HG03460 (cell line): ENCODE data around the gene SLC4A9.

Source experiments
- ATAC-seq: cut with Tn5 transposase; IDR thresholded peaks from one replicate; pipeline ENCODE4 v1.9.1; 2021; ENCODE audit not compliant: unreplicated experiment

The SLC4A9 gene, protein sequence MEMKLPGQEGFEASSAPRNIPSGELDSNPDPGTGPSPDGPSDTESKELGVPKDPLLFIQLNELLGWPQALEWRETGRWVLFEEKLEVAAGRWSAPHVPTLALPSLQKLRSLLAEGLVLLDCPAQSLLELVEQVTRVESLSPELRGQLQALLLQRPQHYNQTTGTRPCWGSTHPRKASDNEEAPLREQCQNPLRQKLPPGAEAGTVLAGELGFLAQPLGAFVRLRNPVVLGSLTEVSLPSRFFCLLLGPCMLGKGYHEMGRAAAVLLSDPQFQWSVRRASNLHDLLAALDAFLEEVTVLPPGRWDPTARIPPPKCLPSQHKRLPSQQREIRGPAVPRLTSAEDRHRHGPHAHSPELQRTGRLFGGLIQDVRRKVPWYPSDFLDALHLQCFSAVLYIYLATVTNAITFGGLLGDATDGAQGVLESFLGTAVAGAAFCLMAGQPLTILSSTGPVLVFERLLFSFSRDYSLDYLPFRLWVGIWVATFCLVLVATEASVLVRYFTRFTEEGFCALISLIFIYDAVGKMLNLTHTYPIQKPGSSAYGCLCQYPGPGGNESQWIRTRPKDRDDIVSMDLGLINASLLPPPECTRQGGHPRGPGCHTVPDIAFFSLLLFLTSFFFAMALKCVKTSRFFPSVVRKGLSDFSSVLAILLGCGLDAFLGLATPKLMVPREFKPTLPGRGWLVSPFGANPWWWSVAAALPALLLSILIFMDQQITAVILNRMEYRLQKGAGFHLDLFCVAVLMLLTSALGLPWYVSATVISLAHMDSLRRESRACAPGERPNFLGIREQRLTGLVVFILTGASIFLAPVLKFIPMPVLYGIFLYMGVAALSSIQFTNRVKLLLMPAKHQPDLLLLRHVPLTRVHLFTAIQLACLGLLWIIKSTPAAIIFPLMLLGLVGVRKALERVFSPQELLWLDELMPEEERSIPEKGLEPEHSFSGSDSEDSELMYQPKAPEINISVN

DNA sequence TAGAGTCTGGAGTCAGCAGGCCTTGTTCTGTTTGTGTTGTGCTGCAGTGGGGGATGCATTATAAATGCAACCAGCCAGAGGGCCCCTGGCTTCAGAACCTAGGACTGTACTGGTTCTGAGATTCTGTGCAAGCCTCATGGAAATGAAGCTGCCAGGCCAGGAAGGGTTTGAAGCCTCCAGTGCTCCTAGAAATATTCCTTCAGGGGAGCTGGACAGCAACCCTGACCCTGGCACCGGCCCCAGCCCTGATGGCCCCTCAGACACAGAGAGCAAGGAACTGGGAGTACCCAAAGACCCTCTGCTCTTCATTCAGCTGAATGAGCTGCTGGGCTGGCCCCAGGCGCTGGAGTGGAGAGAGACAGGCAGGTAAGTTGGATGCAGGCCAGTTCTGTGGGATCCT, at the start of gene SLC4A9:
Gene SLC4A9, plus strand, starts transcription at position 94 of the 400 bp plus-strand sequence. Its CDS starts 43 bp downstream, at position 137.
- no peak for ATAC-seq

- ATAC-seq: no peak
These were observed 49.6 kb upstream of the SLC4A9 start for GRCh38 chr5:140310434-140310833.

DNA sequence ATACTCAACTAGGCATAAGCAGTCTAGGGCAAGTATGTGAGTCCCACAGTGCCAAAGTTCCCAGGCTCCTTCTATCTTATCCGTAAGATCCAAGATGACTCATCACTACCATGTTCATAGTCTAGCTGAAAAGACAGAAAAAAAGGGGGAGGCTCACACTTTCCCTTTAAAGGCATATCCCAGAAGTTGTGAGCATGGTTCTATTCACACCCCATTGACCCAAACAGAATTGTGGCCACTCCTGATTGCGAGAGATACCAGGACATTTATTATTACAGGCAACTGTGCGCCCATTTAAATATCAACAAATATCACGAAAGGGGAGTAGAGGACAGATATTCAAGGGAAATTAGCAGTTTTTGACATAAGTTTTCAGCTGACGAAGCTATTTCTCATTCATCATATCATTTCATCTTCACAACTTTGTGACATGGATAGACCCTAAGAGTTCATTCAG, 49.0 kb upstream of the SLC4A9 start:
- no peak for ATAC-seq

GRCh38 chr5:140312067-140312790, 47.8 kb upstream of the SLC4A9 start:
- ATAC-seq: no peak

DNA sequence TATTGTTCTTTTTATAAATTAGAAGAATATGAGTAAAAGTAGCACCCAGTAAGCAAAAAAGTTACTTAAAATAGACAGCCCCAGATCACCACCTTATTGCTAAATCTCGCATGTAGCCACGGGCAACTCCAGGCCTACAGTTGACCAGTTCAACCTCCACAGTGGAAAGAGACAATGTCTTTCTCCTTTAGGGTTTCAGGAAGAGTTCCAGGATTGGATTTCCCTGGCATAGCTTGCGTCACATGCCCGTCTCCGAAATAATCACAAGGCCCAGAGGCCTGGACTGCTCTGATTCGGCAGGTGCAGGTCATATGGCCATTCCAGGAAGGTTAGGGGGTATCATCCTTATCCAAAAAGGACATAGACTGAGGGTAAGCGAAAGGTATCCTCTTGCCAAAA, 47.2 kb upstream of the SLC4A9 start:
- no peak for ATAC-seq

- no peak for ATAC-seq
These were observed 42.1 kb upstream of the SLC4A9 start for GRCh38 chr5:140317859-140318258.

GRCh38 chr5:140318792-140319191, 41.2 kb upstream of the SLC4A9 start:
- ATAC-seq: no peak

DNA sequence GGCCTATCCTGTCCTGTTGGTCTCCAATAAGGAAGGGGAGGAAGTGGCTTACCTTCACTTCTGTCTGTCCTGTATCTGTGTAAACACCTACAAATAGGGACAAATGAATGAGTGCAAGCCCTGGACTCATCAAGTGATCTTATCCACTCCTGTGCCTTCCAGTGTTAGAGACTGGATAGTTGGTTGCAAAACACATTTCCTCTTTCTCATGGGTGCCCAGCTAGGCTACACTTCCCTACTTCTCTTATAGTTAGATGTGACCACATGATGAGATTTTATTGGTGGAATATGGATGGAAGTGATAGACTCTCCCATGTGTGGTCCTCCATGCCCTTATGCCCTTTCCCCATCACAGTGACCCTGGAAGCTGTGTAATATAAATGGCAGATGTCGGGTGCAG, 40.2 kb upstream of the SLC4A9 start:
- ATAC-seq: no peak

DNA sequence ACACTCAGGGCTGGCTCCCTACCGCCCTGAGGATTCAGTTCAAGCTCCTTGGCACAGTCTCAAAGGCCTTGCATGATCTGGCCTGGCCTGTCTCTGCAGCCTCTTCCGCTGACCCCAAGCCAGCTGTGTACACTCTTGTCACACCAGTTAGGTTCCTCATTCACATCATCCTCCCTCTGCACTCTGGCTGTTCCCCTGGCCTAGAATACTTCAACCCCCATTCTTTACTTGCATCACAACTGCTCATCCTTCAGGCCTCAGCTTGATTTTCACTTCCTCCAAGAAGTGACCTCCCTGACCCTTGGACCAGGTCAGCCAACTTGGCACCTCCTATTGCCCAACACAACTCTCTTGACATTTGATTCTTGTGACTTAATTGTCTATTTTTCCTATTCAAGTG, 38.2 kb upstream of the SLC4A9 start:
- no peak for ATAC-seq

DNA sequence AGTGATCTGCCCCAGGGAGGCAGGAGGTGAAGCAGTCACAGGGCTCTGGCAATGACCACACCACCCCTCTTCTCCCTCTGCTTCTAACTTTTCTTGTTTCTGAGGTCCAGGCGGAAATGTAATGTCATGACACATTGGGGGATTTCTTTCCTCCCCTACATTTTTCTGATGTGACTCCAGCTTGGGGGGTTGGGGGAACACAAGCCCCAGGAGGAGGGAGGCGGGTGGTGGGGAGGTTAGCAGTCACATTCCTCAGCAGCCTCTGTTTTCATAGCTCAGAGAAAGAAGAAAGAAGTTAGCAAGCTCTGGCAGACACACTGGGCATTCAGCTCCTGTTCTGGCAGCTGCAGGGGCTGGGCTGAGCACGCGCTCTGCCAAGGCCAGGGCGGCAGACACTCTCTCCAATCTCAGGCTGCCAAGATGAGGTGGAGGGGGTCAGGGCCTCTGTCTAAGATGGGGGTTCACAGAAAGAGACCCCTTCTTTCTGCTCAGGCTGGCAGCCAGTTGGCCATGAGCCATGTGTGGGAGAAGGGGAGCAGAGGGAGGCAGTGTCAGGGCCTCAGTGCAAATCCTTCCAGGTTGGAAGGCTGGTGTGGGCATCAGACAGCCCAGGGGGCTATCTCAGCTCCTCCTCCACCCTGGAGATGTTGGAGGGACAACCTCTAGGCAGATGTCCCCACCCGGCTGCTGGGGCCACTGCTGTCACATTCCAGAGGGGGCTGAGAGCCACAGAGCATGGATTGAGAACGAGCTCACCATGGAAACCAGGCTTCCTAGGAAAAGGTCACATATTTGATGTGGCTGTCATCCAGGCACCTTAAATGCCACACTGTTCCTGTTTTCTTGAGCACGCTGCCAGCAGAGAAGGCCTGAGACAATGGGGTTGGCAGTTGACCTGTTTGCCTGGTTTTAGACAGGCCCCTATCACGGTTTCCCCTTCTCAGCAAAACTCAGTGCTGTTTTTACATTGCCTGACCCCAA, 37.0 kb upstream of the SLC4A9 start:
- ATAC-seq: no peak

- no peak for ATAC-seq
These were observed 35.9 kb upstream of the SLC4A9 start for GRCh38 chr5:140324041-140324600.

DNA sequence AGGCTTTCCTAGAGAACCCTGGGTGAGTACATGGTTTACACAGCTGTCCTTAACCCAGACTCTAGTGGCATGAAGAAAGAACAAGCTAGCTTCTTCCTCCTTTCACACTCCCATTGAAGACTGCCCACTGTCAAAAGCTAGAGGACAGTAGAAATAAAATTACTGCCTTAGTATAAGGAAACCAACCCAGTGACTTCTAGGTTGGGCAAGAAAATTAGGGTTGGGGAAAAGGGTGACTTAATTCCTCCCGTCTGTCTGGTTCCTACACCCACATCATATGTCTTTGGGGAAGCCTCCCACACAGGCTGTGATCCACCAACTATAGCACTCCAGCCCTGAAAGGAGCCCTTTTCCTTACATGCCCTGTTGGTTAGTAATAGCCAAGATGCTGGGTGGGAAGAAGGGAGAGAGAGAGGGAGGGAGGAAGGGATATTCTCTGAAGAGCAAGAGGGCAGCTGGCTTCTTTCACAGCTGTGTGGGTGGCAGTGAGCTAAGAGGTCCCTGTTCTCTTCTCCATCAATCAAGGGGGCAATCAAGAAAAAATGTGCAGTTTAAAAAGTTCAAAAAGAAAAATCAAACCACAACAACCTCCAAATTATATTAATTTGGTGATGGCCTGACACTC, 35.3 kb upstream of the SLC4A9 start:
- no peak for ATAC-seq

GRCh38 chr5:140325486-140325885, 34.5 kb upstream of the SLC4A9 start:
- no peak for ATAC-seq

DNA sequence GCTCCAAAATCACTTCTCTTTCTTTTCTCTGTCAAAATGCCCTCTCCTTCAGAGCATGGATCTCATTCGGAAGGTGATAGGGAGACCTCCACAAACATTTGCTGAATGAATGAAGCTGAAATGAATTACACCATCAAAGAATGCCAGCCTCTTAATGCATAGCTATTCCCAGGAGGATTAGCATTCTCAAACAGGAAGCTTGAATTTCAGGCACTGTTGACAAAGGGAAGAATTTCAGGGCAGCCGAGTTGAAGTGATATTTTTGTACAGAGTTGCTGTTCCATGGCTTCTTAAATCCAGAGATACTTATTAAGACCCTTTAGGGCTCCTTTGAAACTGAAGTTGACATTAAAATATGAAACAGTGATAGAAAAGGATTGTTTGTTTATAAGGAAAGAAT, 32.4 kb upstream of the SLC4A9 start:
- ATAC-seq: no peak

DNA sequence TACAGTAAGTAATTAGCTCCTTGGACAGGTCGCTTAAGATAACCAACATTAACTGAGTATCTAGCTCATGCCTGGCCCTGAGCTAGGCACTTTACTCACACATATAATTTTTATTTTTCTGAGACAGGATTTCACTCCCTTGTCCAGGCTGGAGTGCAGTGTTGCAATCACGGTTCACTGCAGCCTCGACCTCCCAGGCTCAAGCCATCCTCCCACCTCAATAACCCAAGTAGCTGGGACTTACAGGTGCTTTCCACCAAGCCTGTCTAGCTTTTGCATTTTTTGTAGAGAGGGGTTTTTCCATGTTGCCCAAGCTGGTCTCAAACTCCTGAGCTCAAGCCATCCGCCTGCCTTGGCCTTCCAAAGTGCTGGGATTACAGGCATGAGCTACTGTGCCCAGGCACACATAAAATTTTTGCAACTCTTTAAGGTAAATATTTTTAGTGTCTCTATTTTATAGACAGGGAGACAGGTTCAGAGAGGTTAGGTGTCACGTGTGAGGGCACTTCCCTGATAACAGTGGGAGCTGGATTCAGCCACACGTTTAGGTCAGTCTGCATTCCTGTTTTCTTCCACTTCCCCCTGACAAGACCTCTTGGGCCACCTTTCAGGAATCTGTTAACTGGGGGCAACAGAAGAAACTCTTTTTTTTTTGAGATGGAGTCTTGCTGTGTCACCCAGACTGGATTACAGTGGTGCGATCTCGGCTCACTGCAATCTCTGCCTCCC, 31.8 kb upstream of the SLC4A9 start:
- ATAC-seq: no peak

GRCh38 chr5:140329739-140330481, 30.1 kb upstream of the SLC4A9 start:
- ATAC-seq: no peak

- ATAC-seq: no peak
These were observed 28.4 kb upstream of the SLC4A9 start for GRCh38 chr5:140331638-140332037.

DNA sequence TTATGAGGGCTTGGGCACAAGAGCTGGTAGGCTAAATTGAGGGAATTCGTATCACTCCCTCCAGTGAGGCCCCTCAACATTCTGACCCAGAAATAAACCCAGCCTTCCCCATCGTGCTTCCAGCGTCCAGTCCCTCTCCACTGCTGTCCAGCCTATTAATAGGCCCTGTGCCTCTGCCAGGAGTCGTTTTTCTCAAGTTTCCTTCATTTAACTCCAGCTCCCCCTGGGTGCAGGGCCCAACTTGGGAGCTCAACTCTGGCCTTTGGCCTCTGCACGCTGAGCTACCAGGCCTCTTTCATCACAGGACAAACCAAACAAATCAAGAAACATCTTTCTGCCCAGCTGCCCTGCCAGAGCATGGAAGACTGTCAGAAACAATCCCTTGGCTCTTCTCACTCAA, 23.6 kb upstream of the SLC4A9 start:
- no peak for ATAC-seq
